Activated naive CD8-positive, alpha-beta T cell treated with anti-CD3 and anti-CD28 coated beads for 36 hours (primary cell): ENCODE data around the gene DSE. TPM values are rescaled to one million over a fixed set of nuclear protein-coding genes. Genes with fewer than 3 reads are reported as not detected.

ENCODE experiments used
- DNase-seq: peaks from one replicate; pipeline ENCODE4 v3.0.0; 2021
- H3K27ac Mint-ChIP-seq: one replicate; pipeline ENCODE4 v1.8.0; 2022; ENCODE audit warnings: mild to moderate bottlenecking, moderate library complexity, mixed read lengths
- H3K27me3 Mint-ChIP-seq: one replicate; pipeline ENCODE4 v1.8.0; 2022; ENCODE audit warnings: mild to moderate bottlenecking, mixed read lengths
- H3K36me3 Mint-ChIP-seq: one replicate; pipeline ENCODE4 v1.8.0; 2021; ENCODE audit warnings: mild to moderate bottlenecking, mixed read lengths
- H3K4me1 Mint-ChIP-seq: one replicate; pipeline ENCODE4 v1.8.0; 2021; ENCODE audit warnings: mixed read lengths
- H3K4me3 Mint-ChIP-seq: one replicate; pipeline ENCODE4 v1.8.0; 2022; ENCODE audit warnings: mild to moderate bottlenecking, moderate library complexity, mixed read lengths
- H3K9me3 Mint-ChIP-seq: one replicate; pipeline ENCODE4 v1.8.0; 2022; ENCODE audit warnings: mixed read lengths
- total RNA-seq, 2 experiments: library from RNA; stranded (reverse); gene quantifications; one replicate each; pipeline ENCODE4 v1.2.3, GENCODE V29; 2021

The DSE gene
- total RNA-seq, 2 experiments from 2014 or later = 3.2 to 4.9 TPM

- DNase-seq = no peak
- Mint-ChIP-seq H3K27ac (no peak overlapping the region), H3K27me3 (no peaks in the 10 kb centered on the region), H3K4me3 (no peak overlapping the region), H3K4me1 (no peaks in the 10 kb centered on the region), H3K9me3 (no peaks in the 10 kb centered on the region), H3K36me3 (no peaks in the 10 kb centered on the region)
These were observed 60.1 kb downstream of the DSE start for GRCh38 chr6:116430860-116431259.

- DNase-seq = no peak
- no peak overlapping the region for H3K27ac Mint-ChIP-seq
- H3K4me3 Mint-ChIP-seq = no peak overlapping the region
- H3K9me3 Mint-ChIP-seq = no peaks in the 10 kb centered on the region
- no peaks in the 10 kb centered on the region for H3K36me3 Mint-ChIP-seq
- H3K27me3 Mint-ChIP-seq = no peaks in the 10 kb centered on the region
- no peaks in the 10 kb centered on the region for H3K4me1 Mint-ChIP-seq
These were observed 61.3 kb downstream of the DSE start for GRCh38 chr6:116431964-116432595.

- Mint-ChIP-seq H3K9me3 (no peaks in the 10 kb centered on the region), H3K27ac (no peak overlapping the region), H3K36me3 (no peaks in the 10 kb centered on the region), H3K4me3 (no peak overlapping the region), H3K4me1 (no peaks in the 10 kb centered on the region), H3K27me3 (no peaks in the 10 kb centered on the region)
- DNase-seq = no peak
These were observed 62.5 kb downstream of the DSE start for GRCh38 chr6:116433206-116433712.

- Mint-ChIP-seq H3K27me3 (no peaks in the 10 kb centered on the region), H3K27ac (no peak overlapping the region), H3K9me3 (no peaks in the 10 kb centered on the region), H3K36me3 (no peaks in the 10 kb centered on the region), H3K4me3 (no peak overlapping the region), H3K4me1 (no peaks in the 10 kb centered on the region)
- no peak for DNase-seq
These were observed 63.4 kb downstream of the DSE start for GRCh38 chr6:116434056-116434725.

- no peak overlapping the region for H3K27ac Mint-ChIP-seq
- H3K27me3 Mint-ChIP-seq = no peaks in the 10 kb centered on the region
- no peaks in the 10 kb centered on the region for H3K9me3 Mint-ChIP-seq
- H3K36me3 Mint-ChIP-seq = no peaks in the 10 kb centered on the region
- no peak overlapping the region for H3K4me3 Mint-ChIP-seq
- H3K4me1 Mint-ChIP-seq = no peaks in the 10 kb centered on the region
- DNase-seq = no peak
These were observed 65.8 kb downstream of the DSE start for GRCh38 chr6:116436586-116436985.

- H3K27ac Mint-ChIP-seq = no peak overlapping the region
- H3K27me3 Mint-ChIP-seq = peaks cover 10% of the 10 kb centered on the region
- no peaks in the 10 kb centered on the region for H3K36me3 Mint-ChIP-seq
- no peak overlapping the region for H3K4me3 Mint-ChIP-seq
- H3K4me1 Mint-ChIP-seq = no peaks in the 10 kb centered on the region
- DNase-seq = no peak
- H3K9me3 Mint-ChIP-seq = no peaks in the 10 kb centered on the region
These were observed 66.9 kb downstream of the DSE start for GRCh38 chr6:116437656-116438055.

- Mint-ChIP-seq H3K4me3 (no peak overlapping the region), H3K4me1 (no peaks in the 10 kb centered on the region)
These were observed 68.1 kb downstream of the DSE start for GRCh38 chr6:116438590-116439448.

GRCh38 chr6:116439522-116440051, 68.8 kb downstream of the DSE start:
- no peaks in the 10 kb centered on the region for H3K9me3 Mint-ChIP-seq
- H3K4me1 Mint-ChIP-seq = no peaks in the 10 kb centered on the region
- H3K27me3 Mint-ChIP-seq = peaks cover 14% of the 10 kb centered on the region
- H3K27ac Mint-ChIP-seq = no peak overlapping the region
- no peak overlapping the region for H3K4me3 Mint-ChIP-seq
- H3K36me3 Mint-ChIP-seq = no peaks in the 10 kb centered on the region
- DNase-seq = no peak

More at GRCh38 chr6:116438590-116439448, 68.1 kb downstream of the DSE start:
- H3K27me3 Mint-ChIP-seq = peaks cover 11% of the 10 kb centered on the region
- H3K36me3 Mint-ChIP-seq = no peaks in the 10 kb centered on the region
- no peak overlapping the region for H3K27ac Mint-ChIP-seq
- no peaks in the 10 kb centered on the region for H3K9me3 Mint-ChIP-seq
- no peak for DNase-seq

- no peaks in the 10 kb centered on the region for H3K9me3 Mint-ChIP-seq
- H3K4me1 Mint-ChIP-seq = no peaks in the 10 kb centered on the region
- DNase-seq = no peak
- H3K27ac Mint-ChIP-seq = no peak overlapping the region
- no peaks in the 10 kb centered on the region for H3K36me3 Mint-ChIP-seq
- peaks cover 22% of the 10 kb centered on the region for H3K27me3 Mint-ChIP-seq
- H3K4me3 Mint-ChIP-seq = no peak overlapping the region
These were observed 72.4 kb downstream of the DSE start for GRCh38 chr6:116443105-116443504.

- DNase-seq = no peak
- no peak overlapping the region for H3K4me3 Mint-ChIP-seq
- no peaks in the 10 kb centered on the region for H3K4me1 Mint-ChIP-seq
- H3K36me3 Mint-ChIP-seq = no peaks in the 10 kb centered on the region
- no peaks in the 10 kb centered on the region for H3K9me3 Mint-ChIP-seq
- H3K27ac Mint-ChIP-seq = no peak overlapping the region
- H3K27me3 Mint-ChIP-seq = peaks cover 23% of the 10 kb centered on the region
These were observed 73.3 kb downstream of the DSE start for GRCh38 chr6:116444092-116444491.

- no peaks in the 10 kb centered on the region for H3K36me3 Mint-ChIP-seq
- no peak overlapping the region for H3K27ac Mint-ChIP-seq
- no peak overlapping the region for H3K4me3 Mint-ChIP-seq
- no peak for DNase-seq
- H3K27me3 Mint-ChIP-seq = peaks cover 23% of the 10 kb centered on the region
- no peaks in the 10 kb centered on the region for H3K4me1 Mint-ChIP-seq
- no peaks in the 10 kb centered on the region for H3K9me3 Mint-ChIP-seq
These were observed 73.8 kb downstream of the DSE start for GRCh38 chr6:116444575-116444974.

GRCh38 chr6:116445102-116445501, 74.4 kb downstream of the DSE start:
- Mint-ChIP-seq H3K4me1 (no peaks in the 10 kb centered on the region), H3K36me3 (no peaks in the 10 kb centered on the region), H3K27me3 (peaks cover 23% of the 10 kb centered on the region), H3K9me3 (no peaks in the 10 kb centered on the region), H3K4me3 (no peak overlapping the region), H3K27ac (no peak overlapping the region)
- DNase-seq = no peak

GRCh38 chr6:116446399-116446798, 75.7 kb downstream of the DSE start:
- H3K4me3 Mint-ChIP-seq = no peak overlapping the region
- H3K36me3 Mint-ChIP-seq = no peaks in the 10 kb centered on the region
- no peak for DNase-seq
- H3K27me3 Mint-ChIP-seq = peaks cover 26% of the 10 kb centered on the region
- no peak overlapping the region for H3K27ac Mint-ChIP-seq
- peaks cover 9% of the 10 kb centered on the region for H3K4me1 Mint-ChIP-seq
- no peaks in the 10 kb centered on the region for H3K9me3 Mint-ChIP-seq

- peaks cover 11% of the 10 kb centered on the region for H3K4me1 Mint-ChIP-seq
- H3K4me3 Mint-ChIP-seq = no peak overlapping the region
- no peak overlapping the region for H3K27ac Mint-ChIP-seq
- peaks cover 22% of the 10 kb centered on the region for H3K27me3 Mint-ChIP-seq
- no peaks in the 10 kb centered on the region for H3K9me3 Mint-ChIP-seq
- no peak for DNase-seq
- H3K36me3 Mint-ChIP-seq = no peaks in the 10 kb centered on the region
These were observed 76.3 kb downstream of the DSE start for GRCh38 chr6:116447052-116447451.

GRCh38 chr6:116447496-116448011, 76.8 kb downstream of the DSE start:
- Mint-ChIP-seq H3K36me3 (no peaks in the 10 kb centered on the region), H3K4me1 (peaks cover 11% of the 10 kb centered on the region), H3K4me3 (no peak overlapping the region), H3K9me3 (no peaks in the 10 kb centered on the region), H3K27me3 (peaks cover 17% of the 10 kb centered on the region), H3K27ac (no peak overlapping the region)
- no peak for DNase-seq
